ENCODE results near the gene MTMR2. TPM values are rescaled to one million over a fixed set of nuclear protein-coding genes. Genes with fewer than 3 reads are reported as not detected.
"Not testable (repeated sequence)": the region's sequence is repeated elsewhere in the genome, so short reads cannot be mapped to it uniquely, and the experiment has no call there.

MTMR2 gene
- total RNA-seq, 1 experiment from 2014 or later: 51.9 TPM

DNA sequence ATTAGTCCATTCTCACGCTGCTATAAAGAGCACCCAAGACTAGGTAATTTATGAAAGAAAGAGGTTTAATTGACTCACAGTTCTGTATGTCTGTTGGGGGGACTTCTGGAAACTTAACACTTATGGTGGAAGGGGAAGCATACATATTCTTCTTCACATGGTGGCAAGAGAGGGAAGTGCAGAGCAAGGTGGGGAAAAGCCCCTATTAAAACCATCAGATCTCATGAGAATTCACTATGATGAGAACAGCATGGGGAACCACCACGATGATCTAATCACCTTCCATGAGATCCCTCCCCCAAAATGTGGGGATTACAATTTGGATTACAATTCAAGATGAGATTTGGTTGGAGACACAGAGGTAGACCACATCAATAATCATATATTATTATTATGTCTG is 107.9 kb downstream of the MTMR2 start:
- BruUV-seq (replicated peaks): no TSS peak
- intact Hi-C loops (cut with micrococcal nuclease): no loop called here
- peaks cover 56% of the 10 kb centered on the region for H3K36me3 Mint-ChIP-seq (ENCODE audit: insufficient read depth, unreplicated experiment)
- H3K4me1 Mint-ChIP-seq (ENCODE audit: insufficient read depth, unreplicated experiment): no peaks in the 10 kb centered on the region
- ChIA-PET CTCF (interaction anchor here (0.6 kb wide), 1 partner anchor 664 kb away, joined by 4 read pairs; no protein-coding TSS in a partner anchor), POLR2A (no interaction called here)
- H3K9me3 Mint-ChIP-seq (ENCODE audit: unreplicated experiment): no peaks in the 10 kb centered on the region
- no peak for DNase-seq (ENCODE audit: unreplicated experiment)
- no peaks in the 10 kb centered on the region for H3K27me3 Mint-ChIP-seq (ENCODE audit: insufficient read depth, unreplicated experiment)
- TF ChIP-seq, protein P1, sequence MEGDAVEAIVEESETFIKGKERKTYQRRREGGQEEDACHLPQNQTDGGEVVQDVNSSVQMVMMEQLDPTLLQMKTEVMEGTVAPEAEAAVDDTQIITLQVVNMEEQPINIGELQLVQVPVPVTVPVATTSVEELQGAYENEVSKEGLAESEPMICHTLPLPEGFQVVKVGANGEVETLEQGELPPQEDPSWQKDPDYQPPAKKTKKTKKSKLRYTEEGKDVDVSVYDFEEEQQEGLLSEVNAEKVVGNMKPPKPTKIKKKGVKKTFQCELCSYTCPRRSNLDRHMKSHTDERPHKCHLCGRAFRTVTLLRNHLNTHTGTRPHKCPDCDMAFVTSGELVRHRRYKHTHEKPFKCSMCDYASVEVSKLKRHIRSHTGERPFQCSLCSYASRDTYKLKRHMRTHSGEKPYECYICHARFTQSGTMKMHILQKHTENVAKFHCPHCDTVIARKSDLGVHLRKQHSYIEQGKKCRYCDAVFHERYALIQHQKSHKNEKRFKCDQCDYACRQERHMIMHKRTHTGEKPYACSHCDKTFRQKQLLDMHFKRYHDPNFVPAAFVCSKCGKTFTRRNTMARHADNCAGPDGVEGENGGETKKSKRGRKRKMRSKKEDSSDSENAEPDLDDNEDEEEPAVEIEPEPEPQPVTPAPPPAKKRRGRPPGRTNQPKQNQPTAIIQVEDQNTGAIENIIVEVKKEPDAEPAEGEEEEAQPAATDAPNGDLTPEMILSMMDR (IDR thresholded peaks at IDR 0.05; ENCODE audit: unreplicated experiment): no peak
- no peak overlapping the region for H3K27ac Mint-ChIP-seq (ENCODE audit: low read depth, unreplicated experiment)
- H3K4me3 Mint-ChIP-seq (ENCODE audit: unreplicated experiment): no peak overlapping the region

DNA sequence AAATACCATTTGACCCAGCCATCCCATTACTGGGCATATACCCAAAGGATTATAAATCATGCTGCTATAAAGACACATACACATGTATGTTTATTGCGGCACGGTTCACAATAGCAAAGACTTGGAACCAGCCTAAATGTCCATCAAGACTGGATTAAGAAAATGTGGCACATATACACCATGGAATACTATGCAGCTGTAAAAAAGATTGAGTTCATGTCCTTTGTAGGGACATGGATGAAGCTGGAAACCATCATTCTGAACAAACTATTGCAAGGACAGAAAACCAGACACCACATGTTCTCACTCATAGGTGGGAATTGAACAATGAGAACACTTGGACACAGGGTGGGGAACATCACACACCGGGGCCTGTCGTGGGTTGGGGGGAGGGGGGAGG is 112.9 kb downstream of the MTMR2 start:
- H3K9me3 Mint-ChIP-seq (ENCODE audit: unreplicated experiment); H3K4me3 Mint-ChIP-seq (ENCODE audit: unreplicated experiment); intact Hi-C loops (cut with micrococcal nuclease); POLR2A ChIA-PET; H3K27ac Mint-ChIP-seq (ENCODE audit: low read depth, unreplicated experiment); BruUV-seq (replicated peaks); CTCF ChIA-PET; H3K4me1 Mint-ChIP-seq (ENCODE audit: insufficient read depth, unreplicated experiment); H3K27me3 Mint-ChIP-seq (ENCODE audit: insufficient read depth, unreplicated experiment); DNase-seq (ENCODE audit: unreplicated experiment): not testable (repeated sequence)
- peaks cover 32% of the 10 kb centered on the region for H3K36me3 Mint-ChIP-seq (ENCODE audit: insufficient read depth, unreplicated experiment)

DNA sequence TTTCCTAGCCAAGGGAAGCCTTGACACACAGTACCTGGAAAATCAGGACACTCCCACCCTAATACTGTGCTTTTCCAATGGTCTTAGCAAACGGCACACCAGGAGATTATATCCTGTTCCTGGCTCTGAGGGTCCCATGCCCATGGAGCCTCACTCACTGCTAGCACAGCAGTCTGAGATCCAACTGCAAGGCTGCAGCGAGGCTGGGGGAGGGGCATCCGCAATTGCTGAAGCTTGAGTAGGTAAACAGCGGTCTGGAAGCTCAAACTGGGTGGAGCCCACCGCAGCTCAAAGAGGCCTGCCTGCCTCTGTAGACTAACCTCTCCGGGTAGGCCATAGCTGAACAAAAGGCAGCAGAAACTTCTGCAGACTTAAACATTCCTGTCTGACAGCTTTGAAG is 117.4 kb downstream of the MTMR2 start:
- H3K27ac Mint-ChIP-seq (ENCODE audit: low read depth, unreplicated experiment); H3K27me3 Mint-ChIP-seq (ENCODE audit: insufficient read depth, unreplicated experiment); H3K9me3 Mint-ChIP-seq (ENCODE audit: unreplicated experiment); H3K4me3 Mint-ChIP-seq (ENCODE audit: unreplicated experiment); BruUV-seq (replicated peaks); POLR2A ChIA-PET; intact Hi-C loops (cut with micrococcal nuclease); H3K4me1 Mint-ChIP-seq (ENCODE audit: insufficient read depth, unreplicated experiment); CTCF ChIA-PET; DNase-seq (ENCODE audit: unreplicated experiment): not testable (repeated sequence)
- H3K36me3 Mint-ChIP-seq (ENCODE audit: insufficient read depth, unreplicated experiment): peaks cover 35% of the 10 kb centered on the region

DNA sequence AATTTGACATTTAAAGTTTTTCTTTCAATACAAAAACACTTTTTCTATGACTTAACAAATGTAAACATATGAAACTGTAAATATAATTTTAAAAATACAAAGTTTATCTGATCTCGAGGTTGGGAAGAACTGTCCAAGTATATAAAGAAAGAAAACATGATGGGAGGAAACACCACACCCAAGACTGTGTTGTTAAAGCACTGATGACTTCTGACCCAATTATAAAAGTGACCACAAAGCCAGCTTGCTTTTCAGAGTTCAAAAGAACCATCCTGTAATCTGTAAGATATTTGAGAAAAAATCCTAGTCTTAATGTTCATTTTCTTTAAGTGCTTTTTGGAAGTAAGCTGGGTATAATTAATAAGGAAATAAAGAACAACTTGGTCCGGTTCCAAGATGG is 118.0 kb downstream of the MTMR2 start:
- CTCF ChIA-PET: interaction anchor here (0.6 kb wide), 1 partner anchor 56 kb away, joined by 3 read pairs; no protein-coding TSS in a partner anchor
- Mint-ChIP-seq H3K27me3 (ENCODE audit: insufficient read depth, unreplicated experiment) (no peaks in the 10 kb centered on the region), H3K4me3 (ENCODE audit: unreplicated experiment) (no peak overlapping the region), H3K9me3 (ENCODE audit: unreplicated experiment) (peaks cover 7% of the 10 kb centered on the region), H3K36me3 (ENCODE audit: insufficient read depth, unreplicated experiment) (peaks cover 41% of the 10 kb centered on the region), H3K4me1 (ENCODE audit: insufficient read depth, unreplicated experiment) (no peaks in the 10 kb centered on the region), H3K27ac (ENCODE audit: low read depth, unreplicated experiment) (no peak overlapping the region)
- POLR2A ChIA-PET: interaction anchor here (2.1 kb wide), 1 partner anchor 17 kb away, joined by 9 read pairs; the partner anchor contains the start of gene FAM76B
- no peak for DNase-seq (ENCODE audit: unreplicated experiment)
- intact Hi-C loops (cut with micrococcal nuclease): no loop called here
- TF ChIP-seq, protein P1 (IDR thresholded peaks at IDR 0.05; ENCODE audit: unreplicated experiment): no peak
- no TSS peak for BruUV-seq (replicated peaks)

DNA sequence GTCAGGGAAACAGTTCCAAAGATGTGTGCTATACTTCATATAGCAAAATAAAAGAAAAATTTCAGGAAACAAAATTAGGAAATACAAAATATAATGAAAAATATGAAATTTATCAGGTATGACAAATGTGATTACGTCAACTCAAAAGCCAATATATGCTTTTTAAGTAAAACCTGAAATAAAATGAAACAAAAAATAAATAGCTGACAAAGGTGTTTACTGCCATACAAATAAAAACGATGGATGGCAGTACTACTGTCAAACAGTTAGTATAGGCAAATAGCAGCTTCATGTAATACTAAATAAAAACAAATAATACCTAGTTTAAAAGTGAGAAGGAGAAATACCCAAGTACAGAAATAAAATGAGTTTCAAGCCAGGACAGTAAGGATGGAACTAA is 119.9 kb downstream of the MTMR2 start:
- peaks cover 7% of the 10 kb centered on the region for H3K9me3 Mint-ChIP-seq (ENCODE audit: unreplicated experiment)
- DNase-seq (ENCODE audit: unreplicated experiment): no peak
- H3K36me3 Mint-ChIP-seq (ENCODE audit: insufficient read depth, unreplicated experiment): peaks cover 57% of the 10 kb centered on the region
- CTCF ChIA-PET: interaction anchor here (0.8 to 1.3 kb wide), 2 partner anchors 32 to 881 kb away, joined by 4 read pairs; no protein-coding TSS in a partner anchor
- TF ChIP-seq, protein P1 (IDR thresholded peaks at IDR 0.05; ENCODE audit: unreplicated experiment): no peak
- H3K4me1 Mint-ChIP-seq (ENCODE audit: insufficient read depth, unreplicated experiment): peaks cover 9% of the 10 kb centered on the region
- no peak overlapping the region for H3K4me3 Mint-ChIP-seq (ENCODE audit: unreplicated experiment)
- BruUV-seq (replicated peaks): no TSS peak
- H3K27me3 Mint-ChIP-seq (ENCODE audit: insufficient read depth, unreplicated experiment): no peaks in the 10 kb centered on the region
- POLR2A ChIA-PET: interaction anchor here (1.0 to 2.1 kb wide), 3 partner anchors 12 to 32 kb away, joined by 3 to 9 read pairs (median 3); partner anchors contain the start of gene FAM76B
- intact Hi-C loops (cut with micrococcal nuclease): no loop called here
- H3K27ac Mint-ChIP-seq (ENCODE audit: low read depth, unreplicated experiment): no peak overlapping the region

Data from MCF 10A (cell line).